Measurements from ENCODE around the gene CGB3. TPM values are rescaled to one million over a fixed set of nuclear protein-coding genes. Genes with fewer than 3 reads are reported as not detected.

Gene CGB3
- polyA plus RNA-seq, 3 donors = not detected

DNA sequence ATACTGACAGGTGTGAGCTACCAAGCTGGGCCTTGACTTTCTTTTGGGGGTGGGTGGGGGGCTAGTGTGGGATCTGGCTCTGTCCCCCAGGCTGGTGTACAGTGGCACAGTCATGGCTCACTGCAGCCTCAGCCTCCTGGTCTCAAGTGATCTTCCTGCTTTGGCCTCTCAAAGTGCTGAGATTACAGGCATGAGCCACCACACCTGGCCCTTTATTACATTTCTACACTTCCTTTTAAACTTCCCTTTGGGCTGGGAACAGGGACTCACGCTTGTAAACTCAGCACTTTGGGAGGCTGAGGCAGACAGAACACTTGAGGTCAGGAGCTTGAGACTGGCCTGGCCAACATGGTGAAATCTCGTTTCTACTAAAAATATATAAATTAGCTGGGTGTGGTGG is 47.1 kb downstream of the CGB3 start:
- intact Hi-C loops (cut with micrococcal nuclease) = no loop called here
- H3K36me3 ChIP-seq (replicated peaks in 1 of 2; ENCODE audit: control insufficient read depth in 1 of 2, insufficient read depth in 2 of 2, low read length in 2 of 2) = peaks cover 48 to 69% of the 10 kb centered on the region in 2 donors
- H3K79me2 ChIP-seq (ENCODE audit: insufficient read depth, low read length) = no peaks in the 10 kb centered on the region
- Mint-ChIP-seq H3K27me3 (ENCODE audit: low read depth in 3 of 3) (peaks cover 0 to 1% (median 0%) of the 10 kb centered on the region in 3 donors), H3K4me1 (no peaks in the 10 kb centered on the region), H3K36me3 (peaks cover 46 to 78% of the 10 kb centered on the region in 2 donors), H3K27ac (peak overlapping the region in 2 of 7 donors; percentile 50 to 57), H3K4me3 (no peak overlapping the region), H3K9me3 (peaks cover 0 to 2% (median 0%) of the 10 kb centered on the region in 7 donors)
- no peak for DNase-seq
- no peaks in the 10 kb centered on the region for H4K20me1 ChIP-seq (ENCODE audit: insufficient read depth, low read length)
- peaks cover 0 to 3% of the 10 kb centered on the region in 2 donors for H3K9me3 ChIP-seq (replicated peaks in 1 of 2; ENCODE audit: control insufficient read depth in 1 of 2, insufficient read depth in 1 of 2, low read length in 2 of 2)
- H2AFZ ChIP-seq (ENCODE audit: insufficient read depth, low read depth, low read length, poor library complexity, severe bottlenecking) = no peak overlapping the region
- no peaks in the 10 kb centered on the region for H3K4me1 ChIP-seq (ENCODE audit: control insufficient read depth in 1 of 2, insufficient read depth in 2 of 2, low read length in 2 of 2)
- no peak overlapping the region for H3K4me2 ChIP-seq (replicated peaks; ENCODE audit: extremely low read depth, low read length, poor library complexity, severe bottlenecking)
- no CpG with 5 or more reads among the region's 2 CpGs for WGBS (ENCODE audit: insufficient coverage)
- no peak overlapping the region for H3K4me3 ChIP-seq (replicated peaks in 1 of 3; ENCODE audit: low read depth in 2 of 3, low read length in 3 of 3)
- no peaks in the 10 kb centered on the region for H3K27me3 ChIP-seq (ENCODE audit: control insufficient read depth in 2 of 2, insufficient read depth in 2 of 2, low read length in 2 of 2)
- H3K27ac ChIP-seq (ENCODE audit: low read depth in 1 of 2, low read length in 2 of 2) = no peak overlapping the region
- no peak overlapping the region for H3K9ac ChIP-seq (ENCODE audit: insufficient read depth, low read length, poor library complexity, severe bottlenecking)
- TF ChIP-seq, protein P1, sequence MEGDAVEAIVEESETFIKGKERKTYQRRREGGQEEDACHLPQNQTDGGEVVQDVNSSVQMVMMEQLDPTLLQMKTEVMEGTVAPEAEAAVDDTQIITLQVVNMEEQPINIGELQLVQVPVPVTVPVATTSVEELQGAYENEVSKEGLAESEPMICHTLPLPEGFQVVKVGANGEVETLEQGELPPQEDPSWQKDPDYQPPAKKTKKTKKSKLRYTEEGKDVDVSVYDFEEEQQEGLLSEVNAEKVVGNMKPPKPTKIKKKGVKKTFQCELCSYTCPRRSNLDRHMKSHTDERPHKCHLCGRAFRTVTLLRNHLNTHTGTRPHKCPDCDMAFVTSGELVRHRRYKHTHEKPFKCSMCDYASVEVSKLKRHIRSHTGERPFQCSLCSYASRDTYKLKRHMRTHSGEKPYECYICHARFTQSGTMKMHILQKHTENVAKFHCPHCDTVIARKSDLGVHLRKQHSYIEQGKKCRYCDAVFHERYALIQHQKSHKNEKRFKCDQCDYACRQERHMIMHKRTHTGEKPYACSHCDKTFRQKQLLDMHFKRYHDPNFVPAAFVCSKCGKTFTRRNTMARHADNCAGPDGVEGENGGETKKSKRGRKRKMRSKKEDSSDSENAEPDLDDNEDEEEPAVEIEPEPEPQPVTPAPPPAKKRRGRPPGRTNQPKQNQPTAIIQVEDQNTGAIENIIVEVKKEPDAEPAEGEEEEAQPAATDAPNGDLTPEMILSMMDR (IDR thresholded peaks at IDR 0.05) = no peak

DNA sequence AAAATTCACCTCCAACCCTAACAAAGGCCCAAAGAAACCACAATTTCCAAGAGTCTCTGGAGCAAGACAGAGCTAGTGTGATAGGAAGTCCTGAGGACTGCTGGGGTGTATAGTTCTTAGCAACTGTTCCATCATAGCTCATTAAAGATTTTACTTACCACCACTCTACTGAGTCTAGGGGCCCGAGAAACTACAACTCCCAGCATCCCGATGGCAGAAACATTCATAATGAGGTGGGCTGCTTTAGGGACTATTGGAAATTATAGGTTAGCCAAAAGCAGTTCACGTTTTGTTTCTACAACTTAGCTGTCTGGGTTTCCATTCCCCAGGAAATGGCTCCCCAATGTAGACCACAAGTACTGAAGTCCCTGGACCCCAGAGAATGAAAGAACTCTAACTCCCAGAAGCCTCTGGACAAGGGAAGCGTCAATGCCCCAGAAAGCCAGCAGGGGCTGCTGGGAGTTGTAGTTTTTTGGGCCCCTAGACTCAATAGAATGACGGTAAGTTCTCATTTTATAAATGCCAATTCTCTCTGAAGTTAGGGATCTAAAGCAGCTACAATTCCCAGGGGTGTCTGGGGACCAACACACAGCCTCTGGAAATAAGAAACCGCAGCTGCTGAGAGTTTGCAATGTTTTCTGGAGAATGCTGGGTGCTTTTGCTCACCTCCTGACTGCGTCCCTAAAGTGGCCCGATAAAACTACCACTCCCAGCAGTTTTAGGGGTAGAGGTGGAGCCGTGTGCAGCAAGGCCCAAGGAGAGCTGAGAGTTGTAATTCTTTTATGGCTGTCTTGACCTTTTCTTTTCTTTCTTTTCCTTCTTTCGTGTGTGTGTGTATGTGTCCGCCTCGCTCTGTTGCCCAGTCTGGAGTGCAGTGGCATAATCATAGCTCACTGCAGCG is 47.9 kb downstream of the CGB3 start:
- H3K27ac Mint-ChIP-seq = peak overlapping the region in 3 of 7 donors; percentile 15 to 55 (median 31)
- Histone ChIP-seq H4K20me1 (ENCODE audit: insufficient read depth, low read length) (no peaks in the 10 kb centered on the region), H3K36me3 (replicated peaks in 1 of 2; ENCODE audit: control insufficient read depth in 1 of 2, insufficient read depth in 2 of 2, low read length in 2 of 2) (peaks cover 40 to 67% of the 10 kb centered on the region in 2 donors), H3K27me3 (ENCODE audit: control insufficient read depth in 2 of 2, insufficient read depth in 2 of 2, low read length in 2 of 2) (no peaks in the 10 kb centered on the region), H3K4me1 (ENCODE audit: control insufficient read depth in 1 of 2, insufficient read depth in 2 of 2, low read length in 2 of 2) (peaks cover 0 to under 1% of the 10 kb centered on the region in 2 donors), H3K79me2 (ENCODE audit: insufficient read depth, low read length) (no peaks in the 10 kb centered on the region), H3K4me2 (replicated peaks; ENCODE audit: extremely low read depth, low read length, poor library complexity, severe bottlenecking) (no peak overlapping the region), H3K9ac (ENCODE audit: insufficient read depth, low read length, poor library complexity, severe bottlenecking) (no peak overlapping the region), H3K27ac (ENCODE audit: low read depth in 1 of 2, low read length in 2 of 2) (no peak overlapping the region), H3K4me3 (replicated peaks in 1 of 3; ENCODE audit: low read depth in 2 of 3, low read length in 3 of 3) (no peak overlapping the region), H2AFZ (ENCODE audit: insufficient read depth, low read depth, low read length, poor library complexity, severe bottlenecking) (no peak overlapping the region), H3K9me3 (replicated peaks in 1 of 2; ENCODE audit: control insufficient read depth in 1 of 2, insufficient read depth in 1 of 2, low read length in 2 of 2) (peaks cover 0 to 3% of the 10 kb centered on the region in 2 donors)
- H3K4me1 Mint-ChIP-seq = no peaks in the 10 kb centered on the region
- H3K27me3 Mint-ChIP-seq (ENCODE audit: low read depth in 3 of 3) = no peaks in the 10 kb centered on the region
- 96% methylated on average over 2 of the region's 13 CpGs for WGBS (ENCODE audit: insufficient coverage)
- peak in 1 of 3 donors; percentile 19 for DNase-seq
- TF ChIP-seq, protein P1 (IDR thresholded peaks at IDR 0.05) = peak; percentile 11
- peaks cover 37 to 74% of the 10 kb centered on the region in 2 donors for H3K36me3 Mint-ChIP-seq
- intact Hi-C loops (cut with micrococcal nuclease) = no loop called here
- H3K9me3 Mint-ChIP-seq = peaks cover 0 to 2% (median 0%) of the 10 kb centered on the region in 7 donors
- no peak overlapping the region for H3K4me3 Mint-ChIP-seq

Small RNA genes within 50 kb of the gene (small RNA-seq; reads per million reads assigned to genes)
- not detected for gene MIR6798 (ENCODE audit: insufficient read length, low read depth)

Other genes with a start within 250 kb of the CGB3 start
- gene BCAT2, start 213.3 kb downstream of the CGB3 start, polyA plus RNA-seq = 10 to 100 TPM; 14.1 to 17.0 (median 16.0) TPM
- not detected for gene HSD17B14, start 187.8 kb downstream of the CGB3 start, polyA plus RNA-seq
- gene PLEKHA4, start 155.7 kb downstream of the CGB3 start, polyA plus RNA-seq = 1 to 10 TPM in 2 of 3 donors, under 1 TPM in 1; 0.69 to 1.5 (median 1.1) TPM
- gene PPP1R15A, start 151.9 kb downstream of the CGB3 start, polyA plus RNA-seq = 100 to 1,000 TPM; 127 to 745 (median 169) TPM
- gene TULP2, start 125.6 kb downstream of the CGB3 start, polyA plus RNA-seq = not detected
- 100 to 1,000 TPM in 2 of 3 donors, 10 to 100 TPM in 1; 80.9 to 178 (median 108) TPM for gene NUCB1, start 124.0 kb downstream of the CGB3 start, polyA plus RNA-seq
- under 1 TPM in 1 of 3 donors, not detected in 2; 0.38 TPM for gene DHDH, start 90.6 kb downstream of the CGB3 start, polyA plus RNA-seq
- 100 to 1,000 TPM in 1 of 3 donors, 10 to 100 TPM in 2; 69.2 to 135 (median 80.5) TPM for gene BAX, start 69.5 kb downstream of the CGB3 start, polyA plus RNA-seq
- gene FTL, start 59.0 kb downstream of the CGB3 start, polyA plus RNA-seq = over 10,000 TPM in 2 of 3 donors, 1,000 to 10,000 TPM in 1; 4,468 to 26,681 (median 23,650) TPM
- gene GYS1, start 31.0 kb downstream of the CGB3 start, polyA plus RNA-seq = 10 to 100 TPM; 13.3 to 26.0 (median 21.3) TPM
- gene RUVBL2, start 30.4 kb downstream of the CGB3 start, polyA plus RNA-seq = 10 to 100 TPM; 40.1 to 44.4 (median 41.9) TPM
- gene LHB, start 7.2 kb downstream of the CGB3 start, polyA plus RNA-seq = under 1 TPM in 1 of 3 donors, not detected in 2; 0.48 TPM
- not detected for gene CGB2, start 7.6 kb upstream of the CGB3 start, polyA plus RNA-seq
- not detected for gene CGB1, start 12.6 kb upstream of the CGB3 start, polyA plus RNA-seq
- gene CGB5, start 19.5 kb upstream of the CGB3 start, polyA plus RNA-seq = not detected
- gene CGB8, start 24.8 kb upstream of the CGB3 start, polyA plus RNA-seq = not detected
- gene CGB7, start 33.4 kb upstream of the CGB3 start, polyA plus RNA-seq = not detected
- gene NTF4, start 40.5 kb upstream of the CGB3 start, polyA plus RNA-seq = not detected
- not detected for gene KCNA7, start 48.4 kb upstream of the CGB3 start, polyA plus RNA-seq
- gene SNRNP70, start 61.1 kb upstream of the CGB3 start, polyA plus RNA-seq = 100 to 1,000 TPM in 1 of 3 donors, 10 to 100 TPM in 2; 27.4 to 360 (median 40.4) TPM
- gene LIN7B, start 90.0 kb upstream of the CGB3 start, polyA plus RNA-seq = 1 to 10 TPM; 4.1 to 9.2 (median 4.2) TPM
- gene C19orf73, start 94.8 kb upstream of the CGB3 start, polyA plus RNA-seq = under 1 TPM; 0.60 to 0.76 (median 0.66) TPM
- under 1 TPM in 1 of 3 donors, not detected in 2; 0.43 TPM for gene PPFIA3, start 95.2 kb upstream of the CGB3 start, polyA plus RNA-seq
- not detected for gene HRC, start 131.1 kb upstream of the CGB3 start, polyA plus RNA-seq
- gene TRPM4, start 133.5 kb upstream of the CGB3 start, polyA plus RNA-seq = 1 to 10 TPM; 6.0 to 6.9 (median 6.6) TPM